SK-N-MC (cell line): ENCODE results near the gene DHX16.

Source experiments
- EZH2 ChIP-seq: fragments of 200-600 bp; sonication (generic); IDR thresholded peaks from one replicate; pipeline ENCODE4 v1.6.1; 2017; ENCODE audit warnings: antibody characterized with exemption
- FOXP2 ChIP-seq: optimal IDR thresholded peaks from 2 replicates; pipeline ENCODE3; 2011; ENCODE audit warnings: mild to moderate bottlenecking, moderate library complexity; ENCODE audit not compliant: insufficient read depth; ENCODE audit errors: extremely low read length, control extremely low read depth
- POLR2AphosphoS5 ChIP-seq: IDR thresholded peaks from 2 replicates; pipeline ENCODE4 v1.6.1; 2012; ENCODE audit warnings: mild to moderate bottlenecking, low read depth, low read length, borderline replicate concordance

- TF ChIP-seq EZH2 (no peak), POLR2AphosphoS5 (no peak), FOXP2 (no peak)
These were observed 34.6 kb upstream of the DHX16 start for GRCh38 chr6:30707281-30707850.
